Pulmonary artery endothelial cell (primary cell): ENCODE measurements around the gene FDCSP. TPM values are rescaled to one million over a fixed set of nuclear protein-coding genes. Genes with fewer than 3 reads are reported as not detected.
"Not testable (repeated sequence)": the region's sequence is repeated elsewhere in the genome, so short reads cannot be mapped to it uniquely, and the experiment has no call there.

ENCODE experiments used
- DNase-seq: peaks from one replicate; pipeline ENCODE4 v3.0.0-alpha.2; 2011; ENCODE audit warnings: low read depth, low spot score
- total RNA-seq: library from RNA; depleted of rRNA; stranded (reverse); fragments of >200 nt; gene quantifications from 2 replicates; pipeline ENCODE4 v1.2.3, GENCODE V29; 2014

The FDCSP gene
- total RNA-seq, 1 donor from 2014 or later: not detected

GRCh38 chr4:70239131-70239883 is 13.4 kb downstream of the FDCSP start:
- no peak for DNase-seq

- no peak for DNase-seq
Observed at GRCh38 chr4:70239884-70240591, 14.1 kb downstream of the FDCSP start.

GRCh38 chr4:70242297-70242696 is 16.4 kb downstream of the FDCSP start, which contains the start of gene CSN3:
Gene CSN3, plus strand, starts transcription at chr4:70242597. Its CDS starts 2,223 bp downstream, at chr4:70244820.
- DNase-seq: not testable (repeated sequence)

- no peak for DNase-seq
Observed at GRCh38 chr4:70243091-70243490, 17.2 kb downstream of the FDCSP start.

DNA sequence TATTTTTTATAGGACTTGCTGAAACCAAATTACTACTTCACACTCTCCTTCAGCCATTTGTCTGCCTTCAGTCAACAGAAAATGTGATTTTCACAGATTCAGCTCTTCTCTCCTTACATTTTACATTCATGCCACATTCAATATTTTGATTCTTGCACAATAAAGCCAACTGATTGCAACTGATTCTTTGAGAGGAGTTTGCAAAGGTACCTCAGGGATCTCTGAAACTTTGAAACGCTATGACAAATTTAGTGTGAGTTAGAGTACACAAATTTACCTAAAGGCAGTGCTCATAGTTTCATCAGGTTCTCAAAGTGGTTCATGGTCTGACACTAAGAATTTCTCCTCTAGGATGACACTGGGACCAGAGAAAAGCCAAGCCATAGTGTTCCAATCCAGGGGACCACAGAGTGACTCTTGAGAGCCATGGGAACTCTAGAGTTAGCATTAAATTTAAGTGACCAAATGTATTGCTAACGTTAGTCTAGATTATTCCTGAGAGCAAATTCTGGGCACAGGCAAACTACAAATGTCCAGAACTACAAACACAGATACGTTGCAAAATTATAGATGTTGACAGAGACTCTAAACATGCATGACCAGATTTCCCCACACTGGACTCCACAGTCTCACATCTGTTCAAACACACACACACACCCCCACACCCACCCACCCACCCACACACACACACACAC is 25.5 kb downstream of the FDCSP start:
- no peak for DNase-seq

DNA sequence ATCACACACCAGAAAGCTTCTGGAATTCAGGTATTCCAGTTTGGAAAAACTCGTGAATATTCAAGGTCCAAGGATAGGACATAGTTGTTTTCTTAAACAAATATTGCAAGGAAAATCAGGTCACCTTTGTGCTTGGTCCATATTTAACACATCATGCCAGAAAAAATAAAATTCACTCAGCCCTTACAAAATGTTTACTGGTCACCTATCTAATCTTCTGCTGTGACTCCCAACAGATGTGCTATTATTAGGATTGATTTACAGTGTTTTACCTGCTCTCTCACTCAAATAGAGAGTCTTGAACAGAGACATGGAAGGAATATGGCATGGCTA is 26.0 kb downstream of the FDCSP start:
- no peak for DNase-seq

GRCh38 chr4:70269674-70270073 is 43.8 kb downstream of the FDCSP start:
- DNase-seq: no peak

- no peak for DNase-seq
Observed at GRCh38 chr4:70277121-70277520, 51.2 kb downstream of the FDCSP start.

DNA sequence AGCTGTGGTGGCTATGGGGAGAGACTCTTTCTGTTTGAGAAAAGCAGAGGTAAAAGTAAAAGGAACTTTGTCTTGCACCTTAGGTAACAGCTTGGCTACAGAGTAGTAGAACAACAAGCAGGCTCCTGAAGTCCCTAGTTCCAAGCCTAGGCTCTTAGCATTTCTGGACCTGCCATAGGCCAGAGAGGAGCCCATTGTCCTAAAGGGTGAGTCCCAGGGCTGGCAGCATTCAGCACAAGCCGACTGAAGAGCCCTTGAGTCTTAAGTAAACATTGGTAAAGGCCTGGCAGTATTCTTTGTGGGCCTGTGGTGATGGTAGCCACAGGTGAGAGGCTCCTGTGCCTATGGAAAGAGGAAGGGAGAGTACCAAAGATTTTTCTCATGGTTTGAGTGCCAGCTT is 54.6 kb downstream of the FDCSP start:
- DNase-seq: no peak

Other genes starting within 250 kb of the FDCSP start
- gene STATH, start 230.2 kb upstream of the FDCSP start, total RNA-seq: not detected in 2 replicates
- gene HTN3, start 197.7 kb upstream of the FDCSP start, total RNA-seq: not detected in 2 replicates
- not detected in 2 replicates for gene HTN1, start 175.7 kb upstream of the FDCSP start, total RNA-seq
- gene PRR27, start 71.9 kb upstream of the FDCSP start, total RNA-seq: not detected in 2 replicates
- gene ODAM, start 30.4 kb upstream of the FDCSP start, total RNA-seq: not detected in 2 replicates
- gene CSN3, start 16.5 kb downstream of the FDCSP start, total RNA-seq: not detected in 2 replicates
- gene CABS1, start 108.9 kb downstream of the FDCSP start, total RNA-seq: not detected in 2 replicates
- not detected in 2 replicates for gene SMR3A, start 134.6 kb downstream of the FDCSP start, total RNA-seq
- gene SMR3B, start 157.0 kb downstream of the FDCSP start, total RNA-seq: not detected in 2 replicates
- gene OPRPN, start 171.8 kb downstream of the FDCSP start, total RNA-seq: not detected in 2 replicates
- not detected in 2 replicates for gene MUC7, start 246.1 kb downstream of the FDCSP start, total RNA-seq